Upper lobe of left lung (tissue), 6 donors: ENCODE data around the gene THAP8. TPM values are rescaled to one million over a fixed set of nuclear protein-coding genes. Genes with fewer than 3 reads are reported as not detected.

Source experiments
- ATAC-seq, 2 donors: fragments of 200-7000 bp; cut with Tn5 transposase; one replicate each; pipeline ENCODE4 v1.9.1; 2022; ENCODE audit warnings: mild to moderate bottlenecking in 2 of 2, moderate library complexity in 2 of 2; ENCODE audit not compliant: low FRiP score in 2 of 2
- DNase-seq, 2 donors: peaks; one replicate each; pipeline ENCODE4 v3.0.0-alpha.2; 2019 to 2020
- H3K27ac ChIP-seq, 4 donors: fragments of 200-600 bp; sonication (generic); one replicate each; pipeline ENCODE4 v1.5.1; 2016 to 2019
- H3K27me3 ChIP-seq, 4 donors: fragments of 200-600 bp; sonication (generic); one replicate each; pipeline ENCODE4 v1.5.1; 2017 to 2019
- H3K36me3 ChIP-seq, 4 donors: fragments of 200-600 bp; sonication (generic); one replicate each; pipeline ENCODE4 v1.5.1; 2016 to 2019
- H3K4me1 ChIP-seq, 4 donors: fragments of 200-600 bp; sonication (generic); one replicate each; pipeline ENCODE4 v1.5.1; 2018 to 2019
- H3K4me3 ChIP-seq, 4 donors: fragments of 200-600 bp; sonication (generic); one replicate each; pipeline ENCODE4 v1.5.1; 2017 to 2019; ENCODE audit warnings: mild to moderate bottlenecking in 2 of 4, moderate library complexity in 1 of 4
- H3K9me3 ChIP-seq, 4 donors: fragments of 200-600 bp; sonication (generic); one replicate each; pipeline ENCODE4 v1.5.1; 2018 to 2019
- EP300 ChIP-seq, 4 donors: sonication (generic); formaldehyde crosslinking; IDR thresholded peaks; one replicate each; pipeline ENCODE4 v1.5.1; 2017; ENCODE audit warnings: antibody characterized with exemption in 4 of 4, control low read depth in 2 of 4
- POLR2A ChIP-seq, 4 donors: fragments of 450-650 bp; IDR thresholded peaks; one replicate each; pipeline ENCODE4 v1.5.1; 2016 to 2017; ENCODE audit warnings: antibody characterized with exemption in 4 of 4, mild to moderate bottlenecking in 2 of 4
- POLR2AphosphoS5 ChIP-seq, 2 donors: sonication (generic); formaldehyde crosslinking; IDR thresholded peaks; one replicate each; pipeline ENCODE4 v1.5.1; 2017; ENCODE audit warnings: antibody characterized with exemption in 2 of 2
- WGBS, 2 donors: methylation state at CpG; one replicate each; pipeline ENCODE4 v1.1.5; 2017 to 2018; 5-methylcytosine and 5-hydroxymethylcytosine counted together
- total RNA-seq, 6 donors: library from RNA; depleted of rRNA in 4 of 6; stranded (reverse); fragments of >200 nt in 4 of 6; gene quantifications; one replicate each; pipeline versions ENCODE4 v1.1.0 to v1.2.1, GENCODE V29; 2016 to 2021
- TF ChIP-seq, protein P1 (sequence below), 6 experiments: fragments of 450-650 bp in 4 of 6; fragments of 200-600 bp in 2 of 6; sonication (generic) in 2 of 6; IDR thresholded peaks; one replicate each; pipeline ENCODE4 v1.5.1; 2016 to 2019; ENCODE audit warnings: antibody characterized with exemption in 6 of 6
- donor health status: DM: no; HTN: no; CAD: no; lungs with moderate emphysema.
- donor health status: DM: no; HTN: yes; CAD: no; lungs with severe emphysema.

THAP8 gene
- total RNA-seq, 6 donors from 2014 or later = 2.4 to 10.5 (median 7.8) TPM

- WGBS, 2 donors = 87 to 96% methylated on average over 9 to 12 of the region's 12 CpGs
- ATAC-seq = no peak
- DNase-seq = no peak
- H3K4me1 ChIP-seq = peaks cover 7 to 13% (median 8%) of the 10 kb centered on the region in 4 donors
- H3K9me3 ChIP-seq = no peaks in the 10 kb centered on the region
- TF ChIP-seq, protein P1, sequence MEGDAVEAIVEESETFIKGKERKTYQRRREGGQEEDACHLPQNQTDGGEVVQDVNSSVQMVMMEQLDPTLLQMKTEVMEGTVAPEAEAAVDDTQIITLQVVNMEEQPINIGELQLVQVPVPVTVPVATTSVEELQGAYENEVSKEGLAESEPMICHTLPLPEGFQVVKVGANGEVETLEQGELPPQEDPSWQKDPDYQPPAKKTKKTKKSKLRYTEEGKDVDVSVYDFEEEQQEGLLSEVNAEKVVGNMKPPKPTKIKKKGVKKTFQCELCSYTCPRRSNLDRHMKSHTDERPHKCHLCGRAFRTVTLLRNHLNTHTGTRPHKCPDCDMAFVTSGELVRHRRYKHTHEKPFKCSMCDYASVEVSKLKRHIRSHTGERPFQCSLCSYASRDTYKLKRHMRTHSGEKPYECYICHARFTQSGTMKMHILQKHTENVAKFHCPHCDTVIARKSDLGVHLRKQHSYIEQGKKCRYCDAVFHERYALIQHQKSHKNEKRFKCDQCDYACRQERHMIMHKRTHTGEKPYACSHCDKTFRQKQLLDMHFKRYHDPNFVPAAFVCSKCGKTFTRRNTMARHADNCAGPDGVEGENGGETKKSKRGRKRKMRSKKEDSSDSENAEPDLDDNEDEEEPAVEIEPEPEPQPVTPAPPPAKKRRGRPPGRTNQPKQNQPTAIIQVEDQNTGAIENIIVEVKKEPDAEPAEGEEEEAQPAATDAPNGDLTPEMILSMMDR (IDR thresholded peaks at IDR 0.05) = no peak
- TF ChIP-seq POLR2A (IDR thresholded peaks at IDR 0.05) = no peak
- TF ChIP-seq POLR2AphosphoS5 (IDR thresholded peaks at IDR 0.05) = no peak
- TF ChIP-seq EP300 (IDR thresholded peaks at IDR 0.05) = no peak
- no peaks in the 10 kb centered on the region for H3K36me3 ChIP-seq
- H3K27me3 ChIP-seq = no peaks in the 10 kb centered on the region
- no peak overlapping the region for H3K4me3 ChIP-seq
- no peak overlapping the region for H3K27ac ChIP-seq
These were observed 4.5 kb upstream of the THAP8 start for GRCh38 chr19:36058481-36059179.

DNA sequence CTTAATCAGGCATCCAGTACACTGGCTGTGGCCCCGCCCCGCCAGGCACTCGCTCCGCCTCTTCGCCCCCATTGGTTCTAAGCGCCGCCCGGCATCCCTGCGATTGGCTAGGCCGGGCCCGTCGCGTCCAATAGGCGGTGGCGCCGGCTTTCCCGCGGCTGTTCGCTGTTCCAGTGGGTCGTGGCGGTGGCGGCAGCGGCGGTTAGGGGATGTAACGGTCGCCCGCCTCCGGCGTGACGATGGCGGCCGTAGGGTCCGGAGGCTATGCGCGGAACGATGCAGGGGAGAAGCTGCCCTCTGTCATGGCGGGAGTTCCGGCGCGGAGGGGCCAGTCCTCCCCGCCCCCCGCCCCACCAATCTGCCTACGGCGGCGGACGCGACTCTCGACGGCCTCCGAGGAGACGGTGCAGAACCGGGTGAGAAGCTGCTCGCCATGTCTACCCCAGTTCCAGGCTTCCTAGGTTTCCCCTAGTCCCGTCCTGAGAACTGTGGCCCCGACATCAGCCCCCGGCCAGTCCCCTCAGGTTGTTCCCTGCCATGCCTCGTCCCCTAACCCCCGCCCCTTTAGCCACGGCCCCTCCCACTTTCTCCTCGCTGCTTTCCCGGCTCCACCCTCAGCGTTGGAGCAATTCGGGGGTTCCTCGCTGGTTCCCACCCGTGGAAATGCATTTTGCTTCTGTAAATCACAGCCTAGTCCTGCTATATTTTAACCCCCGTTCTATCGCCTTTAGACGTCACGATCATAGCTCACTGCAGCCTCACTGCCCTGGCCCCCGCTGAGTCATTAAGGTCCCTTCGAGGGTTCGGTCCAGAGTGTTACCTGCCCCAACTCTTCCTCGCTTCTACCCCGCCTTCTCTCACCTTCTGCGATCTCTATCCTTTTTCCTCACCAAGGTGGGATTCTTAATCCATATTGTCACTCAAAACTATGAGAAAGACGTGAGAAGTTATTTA, 925 bp upstream of the THAP8 start, which contains the start of gene WDR62:
Gene WDR62 (plus strand): TSS at position 165 of the 954 bp plus-strand sequence. CDS start 75 bp downstream, at position 240.
- Histone ChIP-seq H3K4me1 (peaks cover 7 to 20% (median 14%) of the 10 kb centered on the region in 4 donors), H3K27ac (peak within 1 kb of the TSS; percentile 92 to 98 (median 94)), H3K9me3 (no peaks in the 10 kb centered on the region), H3K27me3 (no peaks in the 10 kb centered on the region), H3K36me3 (no peaks in the 10 kb centered on the region), H3K4me3 (peak within 1 kb of the TSS; percentile 59 to 86 (median 80))
- ATAC-seq (peak; percentile 95), DNase-seq (peak; percentile 91 to 99)
- TF ChIP-seq, protein P1 (IDR thresholded peaks at IDR 0.05) = peak in 1 of 6 experiments; percentile 6
- peak in 1 of 4 donors; percentile 32 for TF ChIP-seq POLR2A (IDR thresholded peaks at IDR 0.05)
- no peak for TF ChIP-seq POLR2AphosphoS5 (IDR thresholded peaks at IDR 0.05)
- WGBS, 2 donors = 1 to 2% methylated on average over 19 to 74 of the region's 76 CpGs

DNA sequence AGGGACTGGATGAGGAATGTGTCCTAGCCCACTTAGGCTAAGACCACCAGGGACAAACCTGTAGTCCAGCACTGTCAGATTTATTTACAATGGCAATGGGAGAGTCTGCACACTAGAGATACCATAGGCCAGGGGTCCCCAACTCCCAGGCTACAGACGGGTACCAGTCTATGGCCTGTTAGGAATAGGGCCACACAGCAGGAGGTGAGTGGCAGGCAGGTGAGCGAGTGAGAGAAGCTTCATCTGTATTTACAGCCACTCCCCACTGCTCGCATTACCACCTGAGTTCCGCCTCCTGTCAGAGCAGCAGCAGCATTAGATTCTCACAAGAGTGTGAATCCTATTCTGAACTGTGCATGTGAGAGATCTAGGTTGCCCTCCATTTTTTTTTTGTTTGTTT, 2.4 kb downstream of the THAP8 start:
- TF ChIP-seq POLR2A (IDR thresholded peaks at IDR 0.05) (no peak), POLR2AphosphoS5 (IDR thresholded peaks at IDR 0.05) (no peak), EP300 (IDR thresholded peaks at IDR 0.05) (no peak)
- TF ChIP-seq, protein P1 (IDR thresholded peaks at IDR 0.05) = no peak
- WGBS, 2 donors = 93 to 100% methylated on average over 4 of the region's 4 CpGs

DNA sequence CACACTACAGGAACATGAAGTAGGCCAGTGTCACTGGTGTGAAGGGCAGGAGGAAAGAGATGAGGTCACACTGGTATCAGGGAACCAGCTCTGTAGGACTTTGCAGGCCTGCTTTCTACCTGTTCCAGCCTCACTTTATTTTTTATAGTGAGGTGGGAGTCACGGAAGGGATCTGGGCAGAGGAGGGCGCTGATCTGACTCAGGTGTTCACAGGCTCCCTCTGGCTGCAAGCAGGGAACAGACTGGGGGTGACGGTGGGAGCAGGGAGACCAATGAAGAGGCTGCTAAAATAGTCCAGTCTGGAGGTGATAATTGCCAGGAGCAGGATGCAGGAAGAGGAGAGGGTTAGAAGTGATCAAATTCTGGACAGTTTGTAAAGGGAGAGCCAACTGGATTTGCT, 2.8 kb downstream of the THAP8 start:
- Histone ChIP-seq H3K4me3 (no peak overlapping the region), H3K36me3 (no peaks in the 10 kb centered on the region), H3K4me1 (peaks cover 7 to 20% (median 14%) of the 10 kb centered on the region in 4 donors), H3K27ac (no peak overlapping the region), H3K9me3 (no peaks in the 10 kb centered on the region), H3K27me3 (no peaks in the 10 kb centered on the region)
- 76 to 82% methylated on average over 3 of the region's 3 CpGs for WGBS, 2 donors
- ATAC-seq (no peak), DNase-seq (no peak)
- TF ChIP-seq POLR2AphosphoS5 (IDR thresholded peaks at IDR 0.05) = no peak
- TF ChIP-seq POLR2A (IDR thresholded peaks at IDR 0.05) = no peak
- no peak for TF ChIP-seq EP300 (IDR thresholded peaks at IDR 0.05)
- TF ChIP-seq, protein P1 (IDR thresholded peaks at IDR 0.05) = no peak

More for the DNA sequence above, 2.4 kb downstream of the THAP8 start:
- ATAC-seq = no peak
- DNase-seq = no peak
- Histone ChIP-seq H3K27me3 (no peaks in the 10 kb centered on the region), H3K36me3 (no peaks in the 10 kb centered on the region), H3K27ac (no peak overlapping the region), H3K4me3 (no peak overlapping the region), H3K4me1 (peaks cover 7 to 20% (median 14%) of the 10 kb centered on the region in 4 donors), H3K9me3 (no peaks in the 10 kb centered on the region)
